Keratinocyte (primary cell): ENCODE measurements around the gene P2RY11. TPM values are rescaled to one million over a fixed set of nuclear protein-coding genes. Genes with fewer than 3 reads are reported as not detected.

Experiments
- DNase-seq: peaks from one replicate; pipeline ENCODE4 v3.0.0-alpha.2; 2011; ENCODE audit warnings: low read depth, missing footprints, low spot score
- FAIRE-seq: peaks from 2 replicates; lab custom pipeline; 2011; peaks lifted over from hg19 to GRCh38; lab: Jason Lieb, UNC
- H2AFZ ChIP-seq: 2 replicates; pipeline ENCODE4 v1.6.0; 2012; ENCODE audit warnings: low read length, control low read depth, inconsistent platforms; ENCODE audit not compliant: control insufficient read depth
- H3K27ac ChIP-seq: 2 replicates; pipeline ENCODE4 v1.5.1; 2011; ENCODE audit warnings: low read length; ENCODE audit not compliant: control insufficient read depth, insufficient read depth
- H3K27me3 ChIP-seq: 3 replicates; pipeline ENCODE4 v1.6.0; 2011; ENCODE audit warnings: low read length; ENCODE audit not compliant: control insufficient read depth, insufficient read depth; ENCODE audit errors: extremely low read depth
- H3K36me3 ChIP-seq, 2 experiments: 2 replicates in 1 of 2; 3 replicates in 1 of 2; pipeline ENCODE4 v1.5.1; 2011; ENCODE audit warnings: low read length in 2 of 2, mild to moderate bottlenecking in 1 of 2; ENCODE audit not compliant: control insufficient read depth in 2 of 2, insufficient read depth in 2 of 2; ENCODE audit errors: extremely low read depth in 1 of 2
- H3K4me1 ChIP-seq: 3 replicates; pipeline ENCODE4 v1.5.1; 2011; ENCODE audit warnings: low read length; ENCODE audit not compliant: control insufficient read depth, insufficient read depth; ENCODE audit errors: extremely low read depth
- H3K4me2 ChIP-seq: 3 replicates; pipeline ENCODE4 v1.6.0; 2011; ENCODE audit warnings: low read depth, low read length; ENCODE audit not compliant: control insufficient read depth, insufficient read depth; ENCODE audit errors: extremely low read depth
- H3K4me3 ChIP-seq, 3 experiments: fragments of 200-600 bp in 1 of 3; sonication (generic) in 1 of 3; 2 replicates in 2 of 3; 3 replicates in 1 of 3; pipeline ENCODE4 v1.5.1; 2011 to 2016; ENCODE audit warnings: low read length in 3 of 3, mild to moderate bottlenecking in 3 of 3, control low read depth in 2 of 3, inconsistent platforms in 1 of 3, low read depth in 1 of 3, mixed read lengths in 1 of 3, mixed run types in 1 of 3, moderate library complexity in 1 of 3; ENCODE audit not compliant: control insufficient read depth in 2 of 3, insufficient read depth in 2 of 3; ENCODE audit errors: extremely low read depth in 1 of 3
- H3K79me2 ChIP-seq: 2 replicates; pipeline ENCODE4 v1.6.0; 2012; ENCODE audit warnings: low read length; ENCODE audit not compliant: control insufficient read depth, insufficient read depth
- H3K9ac ChIP-seq: 3 replicates; pipeline ENCODE4 v1.6.0; 2011; ENCODE audit warnings: low read length; ENCODE audit not compliant: control insufficient read depth, insufficient read depth; ENCODE audit errors: extremely low read depth
- H3K9me1 ChIP-seq: 3 replicates; pipeline ENCODE4 v1.6.0; 2011; ENCODE audit warnings: low read length; ENCODE audit not compliant: control insufficient read depth, insufficient read depth; ENCODE audit errors: extremely low read depth
- H3K9me3 ChIP-seq: 2 replicates; pipeline ENCODE4 v1.5.1; 2012; ENCODE audit warnings: low read depth, low read length; ENCODE audit not compliant: control insufficient read depth
- H4K20me1 ChIP-seq: 3 replicates; pipeline ENCODE4 v1.6.0; 2011; ENCODE audit warnings: low read length; ENCODE audit not compliant: control insufficient read depth, insufficient read depth; ENCODE audit errors: extremely low read depth
- EZH2 ChIP-seq: IDR thresholded peaks from one replicate; pipeline ENCODE4 v1.6.1; 2012; ENCODE audit warnings: inconsistent platforms, mild to moderate bottlenecking, low read length, moderate library complexity
- dilution Hi-C: fragments of 300-500 bp; cut with MboI; formaldehyde crosslinking; loops from one replicate; pipeline ENCODE4 v1.7.0; 2020; ENCODE audit warnings: low sequenced_read_pairs; ENCODE audit not compliant: extremely low pct_ligation_motif_present
- polyA plus RNA-seq, 5 experiments: library from polyadenylated mRNA; depleted of rRNA in 3 of 5; stranded (reverse) in 3 of 5; stranded (forward) in 1 of 5; unstranded in 1 of 5; fragments of >200 nt; gene quantifications; 1 replicate in 1 of 5; 2 replicates in 3 of 5; 3 replicates in 1 of 5; pipeline versions ENCODE4 v1.2.1 to v1.2.3, GENCODE V29; 2011 to 2012; ENCODE audit warnings: missing spikeins in 2 of 5, low read depth in 1 of 5, low replicate concordance in 1 of 5
- small RNA-seq, 3 experiments: library from RNA; depleted of rRNA; stranded (forward); fragments of <200 nt; gene quantifications; one replicate each; pipeline ENCODE3, GENCODE V24; 2012; ENCODE audit warnings: low read depth in 3 of 3, low replicate concordance in 1 of 3; ENCODE audit not compliant: insufficient read length in 3 of 3
- TF ChIP-seq, protein P1 (sequence below), 3 experiments: IDR thresholded peaks in 1 of 3; conservative IDR thresholded peaks in 1 of 3; optimal IDR thresholded peaks in 1 of 3; 2 replicates in 2 of 3; 3 replicates in 1 of 3; pipeline versions ENCODE3 to v1.5.1; 2011; ENCODE audit warnings: low read length in 3 of 3, mild to moderate bottlenecking in 3 of 3, moderate library complexity in 2 of 3, control low read depth in 1 of 3, inconsistent platforms in 1 of 3; ENCODE audit not compliant: insufficient read depth in 2 of 3; ENCODE audit errors: extremely low read depth in 1 of 3

Gene P2RY11
- polyA plus RNA-seq, 1 donor (not counting 4 experiments of a cell fraction or from before 2014, with no cell fraction given): 3.2 TPM

DNA sequence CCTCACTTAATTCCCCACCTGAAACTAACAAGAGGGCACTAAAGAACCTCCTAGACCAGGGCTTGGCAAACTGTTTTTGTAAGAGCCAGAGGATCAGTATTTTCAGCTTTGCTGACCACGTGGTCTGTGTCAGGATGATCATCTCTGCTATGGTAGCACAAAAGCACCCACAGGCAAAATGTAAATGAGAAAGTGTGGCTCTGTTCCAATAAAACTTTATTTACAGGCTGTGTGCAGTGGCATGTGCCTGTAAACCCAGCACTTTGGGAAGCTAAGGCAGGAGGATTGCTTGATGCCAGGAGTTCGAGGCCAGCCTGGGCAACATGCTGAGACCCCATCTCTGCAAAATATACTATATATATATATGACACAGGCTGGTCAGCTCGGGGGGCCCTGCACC, 52.0 kb downstream of the P2RY11 start:
- no peak overlapping the region for H3K27ac ChIP-seq
- no peaks in the 10 kb centered on the region for H3K9me1 ChIP-seq
- H3K9ac ChIP-seq: no peak overlapping the region
- no peak overlapping the region for H3K4me2 ChIP-seq
- no peaks in the 10 kb centered on the region for H3K79me2 ChIP-seq
- H2AFZ ChIP-seq: no peak overlapping the region
- TF ChIP-seq, protein P1, sequence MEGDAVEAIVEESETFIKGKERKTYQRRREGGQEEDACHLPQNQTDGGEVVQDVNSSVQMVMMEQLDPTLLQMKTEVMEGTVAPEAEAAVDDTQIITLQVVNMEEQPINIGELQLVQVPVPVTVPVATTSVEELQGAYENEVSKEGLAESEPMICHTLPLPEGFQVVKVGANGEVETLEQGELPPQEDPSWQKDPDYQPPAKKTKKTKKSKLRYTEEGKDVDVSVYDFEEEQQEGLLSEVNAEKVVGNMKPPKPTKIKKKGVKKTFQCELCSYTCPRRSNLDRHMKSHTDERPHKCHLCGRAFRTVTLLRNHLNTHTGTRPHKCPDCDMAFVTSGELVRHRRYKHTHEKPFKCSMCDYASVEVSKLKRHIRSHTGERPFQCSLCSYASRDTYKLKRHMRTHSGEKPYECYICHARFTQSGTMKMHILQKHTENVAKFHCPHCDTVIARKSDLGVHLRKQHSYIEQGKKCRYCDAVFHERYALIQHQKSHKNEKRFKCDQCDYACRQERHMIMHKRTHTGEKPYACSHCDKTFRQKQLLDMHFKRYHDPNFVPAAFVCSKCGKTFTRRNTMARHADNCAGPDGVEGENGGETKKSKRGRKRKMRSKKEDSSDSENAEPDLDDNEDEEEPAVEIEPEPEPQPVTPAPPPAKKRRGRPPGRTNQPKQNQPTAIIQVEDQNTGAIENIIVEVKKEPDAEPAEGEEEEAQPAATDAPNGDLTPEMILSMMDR (optimal IDR thresholded peaks at IDR 0.05 in 1 of 3, IDR thresholded peaks at IDR 0.05 in 1 of 3, conservative IDR thresholded peaks at IDR 0.05 in 1 of 3; ENCODE audit: extremely low read depth in 1 of 3, insufficient read depth in 2 of 3, low read length in 3 of 3): no peak
- TF ChIP-seq EZH2: no peak
- FAIRE-seq: no peak
- peaks cover 27 to 29% of the 10 kb centered on the region in 2 experiments for H3K36me3 ChIP-seq
- no peaks in the 10 kb centered on the region for H3K27me3 ChIP-seq
- H3K4me3 ChIP-seq: no peak overlapping the region
- dilution Hi-C loops: no loop called here
- H3K4me1 ChIP-seq: no peaks in the 10 kb centered on the region
- H3K9me3 ChIP-seq: no peaks in the 10 kb centered on the region
- no peaks in the 10 kb centered on the region for H4K20me1 ChIP-seq
- DNase-seq: no peak

Small RNA genes lying within 50 kb of the gene (small RNA-seq; reads per million reads assigned to genes)
- gene SNORD105 (3.0 to 46.2 (median 6.8) reads per million in 3 experiments), gene SNORD105B (0.33 to 19.0 (median 8.0) reads per million in 3 experiments)

Other genes with a start within 250 kb of the P2RY11 start
- gene OLFM2, start 175.2 kb upstream of the P2RY11 start, polyA plus RNA-seq: 5.3 to 25.2 TPM (median 7.5 TPM) in 3 replicates
- gene COL5A3, start 101.2 kb upstream of the P2RY11 start, polyA plus RNA-seq: 0.32 to 0.67 TPM (median 0.43 TPM) in 3 replicates
- gene RDH8, start 98.2 kb upstream of the P2RY11 start, polyA plus RNA-seq: not detected in 3 replicates
- gene SHFL, start 25.4 kb upstream of the P2RY11 start, polyA plus RNA-seq: 33.6 to 48.4 TPM (median 36.4 TPM) in 3 replicates
- 0.05 to 0.13 TPM (median 0.09 TPM) in 3 replicates for gene ANGPTL6, start 9.0 kb upstream of the P2RY11 start, polyA plus RNA-seq
- 32.3 to 43.5 TPM (median 36.9 TPM) in 3 replicates for gene PPAN, start 5.3 kb upstream of the P2RY11 start, polyA plus RNA-seq
- gene EIF3G, start 8.2 kb downstream of the P2RY11 start, polyA plus RNA-seq: 106 to 207 TPM (median 124 TPM) in 3 replicates
- gene DNMT1, start 83.3 kb downstream of the P2RY11 start, polyA plus RNA-seq: 18.1 to 52.0 TPM (median 51.7 TPM) in 3 replicates
- gene S1PR2, start 119.6 kb downstream of the P2RY11 start, polyA plus RNA-seq: 1.6 to 2.6 TPM (median 2.2 TPM) in 3 replicates
- 29.4 to 58.1 TPM (median 43.0 TPM) in 3 replicates for gene MRPL4, start 140.5 kb downstream of the P2RY11 start, polyA plus RNA-seq
- gene ICAM1, start 159.4 kb downstream of the P2RY11 start, polyA plus RNA-seq: 0.30 to 0.56 TPM (median 0.35 TPM) in 3 replicates
- gene ICAM4, start 175.3 kb downstream of the P2RY11 start, polyA plus RNA-seq: 0.18 to 0.35 TPM (median 0.25 TPM) in 3 replicates
- 0.20 to 0.55 TPM (median 0.43 TPM) in 3 replicates for gene ICAM5, start 178.3 kb downstream of the P2RY11 start, polyA plus RNA-seq
- 0.43 to 2.1 TPM (median 0.71 TPM) in 3 replicates for gene ZGLP1, start 198.1 kb downstream of the P2RY11 start, polyA plus RNA-seq
- gene FDX2, start 204.3 kb downstream of the P2RY11 start, polyA plus RNA-seq: 19.2 to 28.8 TPM (median 21.8 TPM) in 3 replicates
- 0.80 to 5.9 TPM (median 0.84 TPM) in 3 replicates for gene RAVER1, start 221.8 kb downstream of the P2RY11 start, polyA plus RNA-seq
- 3.4 to 5.5 TPM (median 4.7 TPM) in 3 replicates for gene ICAM3, start 227.9 kb downstream of the P2RY11 start, polyA plus RNA-seq